ENCODE measurements around the gene ACP7.

GRCh38 chr19:39146686-39147450, 62.7 kb downstream of the ACP7 start:
- TF ChIP-seq CTCF (IDR thresholded peaks at IDR 0.05; ENCODE audit: low read length) (no peak), EZH2 (IDR thresholded peaks at IDR 0.05; ENCODE audit: borderline replicate concordance, low read length) (no peak)

Measured in OCI-LY1 (cell line).